Epidermal melanocyte (primary cell): ENCODE measurements around the gene ABO.
"Not testable (repeated sequence)": the region's sequence is repeated elsewhere in the genome, so short reads cannot be mapped to it uniquely, and the experiment has no call there.

Experiments
- DNase-seq: peaks from one replicate; pipeline ENCODE4 v3.0.0; 2011; ENCODE audit warnings: low spot score; ENCODE audit not compliant: insufficient read length

The ABO gene

DNA sequence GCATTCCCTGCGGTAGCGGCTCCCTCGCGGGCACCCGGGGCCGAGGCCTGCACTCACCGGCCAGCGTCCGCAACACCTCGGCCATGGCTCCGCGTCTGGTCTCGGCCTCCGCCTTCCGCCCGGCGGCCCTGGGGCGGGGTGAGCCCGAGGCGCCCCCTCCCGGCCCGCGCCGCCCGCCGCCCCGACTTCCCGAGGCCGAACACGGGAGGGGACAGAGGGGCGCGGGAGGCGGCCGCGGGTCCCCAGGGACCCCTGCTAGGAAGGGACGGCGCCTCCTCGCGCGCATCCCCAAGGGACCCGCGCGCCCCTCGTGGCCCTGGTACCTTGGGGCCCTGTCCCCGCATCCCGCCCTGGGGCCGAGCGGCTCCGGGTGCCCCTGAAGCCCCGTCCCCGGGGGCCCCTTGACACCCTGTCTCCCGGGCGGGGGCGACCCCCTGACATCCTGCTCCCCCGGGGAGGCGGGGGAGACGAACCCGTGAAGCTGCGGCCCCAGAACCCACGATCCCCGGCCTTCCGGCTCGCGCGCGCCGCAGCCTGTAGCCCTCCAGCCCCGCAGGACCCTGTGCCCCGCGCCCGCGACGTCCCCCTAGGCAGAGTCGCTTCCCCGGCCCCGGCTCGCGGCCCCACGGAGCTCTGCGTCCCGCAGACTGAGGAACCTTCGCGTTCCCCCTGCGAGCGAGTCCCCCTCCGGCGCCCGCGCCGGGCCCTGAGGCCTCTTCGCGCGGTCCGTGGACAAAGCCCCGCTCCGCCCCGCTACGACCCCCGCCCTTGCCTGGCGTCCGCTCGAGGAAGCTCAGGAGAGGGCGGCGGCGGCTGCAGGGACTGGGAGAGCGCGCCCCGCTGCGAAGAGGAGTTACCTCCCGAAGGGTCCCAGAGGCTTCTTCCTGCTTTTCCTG lies at the start of gene ABO:
ABO (minus strand) TSS at position 97 of the 896 bp plus-strand sequence.
- no peak for DNase-seq

GRCh38 chr9:133323991-133324703 lies 49.1 kb upstream of the ABO start:
- no peak for DNase-seq

- no peak for DNase-seq
Measured at GRCh38 chr9:133323211-133323610, 48.2 kb upstream of the ABO start.

DNA sequence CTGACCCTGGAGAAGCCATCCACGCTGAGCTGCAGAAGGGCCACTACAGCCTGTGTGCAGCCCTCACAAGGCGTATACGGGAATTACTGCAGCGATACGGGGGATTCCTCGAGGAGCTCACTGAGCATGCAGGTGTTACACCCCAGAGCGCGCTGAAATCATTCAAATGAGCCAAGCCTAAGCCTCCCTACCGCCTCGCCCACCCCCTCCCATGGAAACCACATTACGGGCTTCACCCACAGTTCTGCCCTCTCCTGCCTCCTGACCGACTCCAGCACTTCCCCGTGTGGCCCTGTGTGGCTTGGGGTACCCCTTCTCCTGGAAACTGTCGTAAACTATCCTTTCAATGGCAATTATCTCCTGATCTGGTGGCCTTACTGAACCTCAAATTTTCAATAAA lies 47.7 kb upstream of the ABO start:
- no peak for DNase-seq

DNA sequence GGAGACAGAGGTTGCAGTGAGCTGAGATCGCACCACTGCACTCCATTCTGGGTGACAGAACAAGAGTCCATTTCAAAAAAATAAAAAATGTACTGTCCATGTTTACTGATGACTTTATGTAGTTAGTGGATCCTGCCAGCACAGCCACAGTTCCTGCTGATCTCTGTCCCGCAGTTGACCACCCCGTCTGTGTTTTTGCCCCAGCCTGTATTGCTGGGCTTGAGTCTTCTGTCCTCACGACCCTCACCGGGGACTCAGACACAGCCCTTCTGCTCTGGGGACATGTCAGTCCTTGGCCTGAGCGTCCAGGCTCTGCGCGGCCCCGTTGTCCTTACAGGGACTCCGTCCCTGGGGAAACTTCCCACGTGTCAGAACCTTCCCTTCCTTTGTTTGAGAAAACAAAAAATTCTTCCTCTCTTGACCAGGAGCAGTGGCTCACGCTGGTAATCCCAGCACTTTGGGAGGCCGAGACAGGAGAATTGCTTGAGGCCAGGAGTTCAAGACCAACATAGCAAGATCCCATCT lies 46.5 kb upstream of the ABO start:
- no peak for DNase-seq

- no peak for DNase-seq
Measured at GRCh38 chr9:133320421-133320881, 45.5 kb upstream of the ABO start.

DNA sequence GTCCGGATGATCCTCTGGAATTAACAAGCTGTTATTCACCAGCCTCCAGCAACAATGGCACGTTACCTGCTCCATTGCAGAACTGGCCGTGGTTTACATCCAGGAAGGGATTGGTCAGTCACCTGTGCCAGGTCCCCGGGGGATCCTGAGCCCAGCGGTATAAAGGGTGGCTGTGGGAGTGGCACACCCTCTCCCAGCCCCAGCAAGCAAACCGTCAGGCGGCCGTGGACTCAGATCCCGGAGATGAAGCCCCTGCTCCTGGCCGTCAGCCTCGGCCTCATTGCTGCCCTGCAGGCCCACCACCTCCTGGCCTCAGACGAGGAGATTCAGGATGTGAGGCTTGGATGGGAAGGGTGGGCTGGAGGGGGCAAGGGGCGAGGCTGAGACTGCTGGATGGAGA lies 42.5 kb upstream of the ABO start:
- not testable (repeated sequence) for DNase-seq

GRCh38 chr9:133315997-133316396 lies 41.0 kb upstream of the ABO start:
- DNase-seq, result no peak

DNA sequence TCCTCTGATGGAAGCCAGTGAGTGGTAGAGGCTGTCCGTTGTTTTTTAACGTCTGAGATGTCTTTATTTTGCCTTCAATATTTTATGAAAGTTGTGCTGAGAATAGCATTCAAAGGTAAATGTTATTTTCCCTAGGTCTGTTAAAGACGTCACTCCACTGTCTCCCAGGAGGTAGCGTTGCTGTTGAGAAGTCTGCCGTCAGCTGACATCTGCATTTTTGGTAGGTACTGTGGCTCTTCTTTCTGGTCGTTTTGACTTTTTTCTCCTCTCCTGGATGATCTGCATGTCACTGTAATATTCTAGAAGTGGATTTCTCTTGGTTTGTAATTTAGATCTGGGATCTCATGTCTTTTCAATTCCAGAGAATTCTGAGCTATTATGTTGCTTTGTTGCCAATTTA lies 34.6 kb upstream of the ABO start:
- DNase-seq, result no peak

GRCh38 chr9:133307301-133307700 lies 32.3 kb upstream of the ABO start:
- DNase-seq, result no peak

GRCh38 chr9:133306242-133307204 lies 31.5 kb upstream of the ABO start:
- DNase-seq, result no peak

GRCh38 chr9:133305731-133306130 lies 30.7 kb upstream of the ABO start:
- DNase-seq, result no peak

DNA sequence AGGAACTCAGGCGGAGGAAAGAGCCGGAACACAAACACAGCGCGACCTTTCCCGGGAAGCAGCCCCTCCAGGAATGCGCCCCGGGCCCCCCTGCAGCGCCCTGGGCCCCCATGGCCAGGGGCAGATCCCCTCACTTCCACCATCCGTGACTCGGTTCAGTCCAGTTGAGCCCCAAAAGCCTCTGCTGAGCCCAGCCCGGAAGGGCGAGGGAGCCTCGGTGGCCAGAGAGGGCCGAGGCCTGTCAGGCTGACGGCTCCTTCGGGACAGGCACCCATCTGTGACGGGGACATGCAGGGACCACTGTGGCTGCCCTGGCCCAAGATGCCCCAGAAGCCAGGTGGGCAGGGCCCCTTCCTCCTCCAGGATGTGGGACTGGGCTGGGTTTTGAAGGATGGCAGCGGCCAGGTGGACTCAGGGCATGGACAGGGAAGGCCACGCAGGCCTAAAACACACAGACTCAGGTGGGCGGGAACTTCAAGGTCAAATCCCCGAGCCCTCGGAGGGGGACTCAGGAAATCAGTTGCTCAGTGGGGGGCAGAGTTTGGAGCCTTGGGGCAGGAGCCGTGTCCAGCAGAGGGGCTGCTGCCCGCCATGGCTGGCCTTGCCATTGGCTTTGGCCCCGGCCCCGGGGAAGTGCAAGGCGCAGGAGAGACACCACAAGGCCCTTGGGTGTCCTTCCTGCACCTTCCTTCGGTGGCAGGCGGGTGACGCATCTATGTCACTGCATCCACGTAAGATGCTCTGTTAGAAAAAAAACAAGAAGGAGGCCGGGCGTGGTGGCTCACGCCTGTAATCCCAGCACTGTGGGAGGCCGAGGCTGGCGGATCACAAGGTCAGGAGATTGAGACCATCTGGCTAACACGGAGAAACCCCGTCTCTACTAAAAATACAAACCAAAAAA lies 29.7 kb upstream of the ABO start:
- no peak for DNase-seq

- DNase-seq, result no peak
Measured at GRCh38 chr9:133304158-133304470, 29.1 kb upstream of the ABO start.

DNA sequence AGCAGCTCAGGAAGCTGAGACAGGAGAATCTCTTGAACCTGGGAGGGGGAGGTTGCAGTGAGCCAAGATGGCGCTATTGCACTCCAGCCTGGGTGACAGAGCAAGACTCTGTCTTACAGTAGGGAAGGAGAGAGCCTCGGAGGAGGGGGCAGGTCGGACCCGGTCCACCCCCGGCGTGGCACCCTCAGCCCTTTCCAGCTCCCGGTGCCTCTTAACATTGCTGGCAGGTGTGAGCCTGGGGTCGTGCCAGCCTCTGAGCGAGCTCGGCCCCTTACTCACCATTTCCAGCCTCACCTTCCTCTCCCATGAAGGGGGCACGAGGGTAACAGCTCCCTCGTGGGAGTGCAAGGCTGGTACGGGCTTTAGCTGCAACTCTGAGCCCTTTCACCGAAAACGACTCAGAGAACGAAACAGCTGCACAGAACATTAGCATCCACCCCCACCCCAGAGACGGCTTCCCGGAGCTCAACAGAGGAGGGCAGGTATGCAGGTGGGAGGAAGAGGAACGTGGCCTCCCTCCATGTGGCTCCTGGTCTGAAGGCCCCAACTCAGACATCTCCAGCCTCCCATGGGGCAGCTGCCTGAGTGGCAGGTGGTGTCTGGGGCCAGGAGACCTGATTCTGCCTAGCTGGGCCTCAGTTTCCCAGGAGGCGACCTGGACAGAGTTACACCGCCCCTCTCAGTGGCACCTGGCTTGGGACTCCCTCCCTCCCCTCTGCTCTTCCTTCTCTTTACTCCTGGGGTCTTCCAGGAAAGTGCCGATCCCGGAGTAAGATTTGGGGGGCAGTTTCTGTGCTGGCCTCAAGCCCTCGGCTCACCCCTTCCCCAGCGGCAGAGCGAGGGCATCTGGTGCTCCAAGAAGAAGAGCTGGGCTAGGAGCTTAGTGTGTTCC lies 28.5 kb upstream of the ABO start:
- DNase-seq, result no peak

GRCh38 chr9:133301253-133302230 lies 26.5 kb upstream of the ABO start:
- no peak for DNase-seq

DNA sequence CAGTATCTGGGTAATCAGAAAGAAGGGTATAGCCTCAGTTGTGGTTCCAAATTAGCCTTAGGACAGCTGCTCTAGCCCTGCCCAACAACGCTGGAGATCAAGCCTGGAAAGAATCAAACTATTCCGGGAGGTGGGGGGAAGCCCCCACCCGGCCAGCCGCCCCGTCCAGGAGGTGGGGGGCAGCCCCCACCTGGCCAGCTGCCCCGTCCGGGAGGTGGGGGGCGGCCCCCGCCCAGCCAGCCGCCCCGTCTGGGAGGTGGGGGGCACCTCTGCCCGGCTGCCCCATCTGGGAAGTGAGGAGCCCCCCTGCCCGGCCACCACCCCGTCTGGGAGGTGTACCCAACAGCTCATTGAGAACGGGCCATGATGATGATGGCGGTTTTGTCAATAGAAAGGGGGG lies 25.0 kb upstream of the ABO start:
- DNase-seq, result not testable (repeated sequence)

- no peak for DNase-seq
Measured at GRCh38 chr9:133294257-133294656, 19.3 kb upstream of the ABO start.
